Measurements from ENCODE around the gene PLA2G2F. TPM values are rescaled to one million over a fixed set of nuclear protein-coding genes. Genes with fewer than 3 reads are reported as not detected.

Gene PLA2G2F
- total RNA-seq, 1 experiment from 2014 or later: not detected

DNA sequence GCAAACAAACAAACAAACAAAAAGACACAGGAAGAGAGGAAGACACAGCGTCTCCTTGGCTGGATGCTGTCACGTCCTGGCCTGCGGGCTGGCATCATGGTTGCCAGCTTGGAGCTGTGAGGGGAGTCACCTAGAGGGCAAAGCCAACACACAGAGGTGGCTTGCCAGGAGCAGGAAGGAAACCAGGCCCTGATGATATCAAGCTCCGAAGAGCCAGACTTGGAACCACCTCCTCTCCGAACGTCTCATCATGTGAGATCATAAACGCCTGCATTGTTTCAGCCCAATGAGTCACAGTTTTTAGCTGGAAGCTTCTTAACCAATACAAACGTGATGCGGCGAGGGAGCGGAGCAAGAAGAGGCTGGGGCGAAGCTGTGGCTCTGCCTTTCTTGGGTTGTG is 28.4 kb upstream of the PLA2G2F start (continued):
- no peak for TF ChIP-seq ZNF532 (CRISPR knock-in tag; IDR thresholded peaks at IDR 0.05; ENCODE audit: borderline replicate concordance)

- no peak for DNase-seq (ENCODE audit: low spot score)
- Mint-ChIP-seq H3K27ac (no peak overlapping the region), H3K9me3 (peaks cover 2% of the 10 kb centered on the region), H3K27me3 (ENCODE audit: low read depth) (no peaks in the 10 kb centered on the region; the same call in 1 of the 2 replicates), H3K4me1 (peaks cover 27% of the 10 kb centered on the region), H3K36me3 (peaks cover 2% of the 10 kb centered on the region), H3K4me3 (no peak overlapping the region)
- ChIA-PET CTCF (interaction anchor here (0.9 to 2.0 kb wide), 2 partner anchors 25 to 40 kb away, joined by 3 to 7 read pairs; no protein-coding TSS in a partner anchor), POLR2A (no interaction called here)
- ATAC-seq: no peak
- TF ChIP-seq PRRX2 (CRISPR knock-in tag; IDR thresholded peaks at IDR 0.05): no peak
- TF ChIP-seq IRF2 (CRISPR knock-in tag; IDR thresholded peaks at IDR 0.05; ENCODE audit: borderline replicate concordance, low read depth): no peak
- peak; percentile 52; the same call in 1 of the 2 replicates for TF ChIP-seq ZNF121 (CRISPR knock-in tag; IDR thresholded peaks at IDR 0.05)
- TF ChIP-seq KAT7 (CRISPR knock-in tag; IDR thresholded peaks at IDR 0.05; ENCODE audit: borderline replicate concordance): no peak
These were observed 27.7 kb upstream of the PLA2G2F start for GRCh38 chr1:20111452-20111851.

DNA sequence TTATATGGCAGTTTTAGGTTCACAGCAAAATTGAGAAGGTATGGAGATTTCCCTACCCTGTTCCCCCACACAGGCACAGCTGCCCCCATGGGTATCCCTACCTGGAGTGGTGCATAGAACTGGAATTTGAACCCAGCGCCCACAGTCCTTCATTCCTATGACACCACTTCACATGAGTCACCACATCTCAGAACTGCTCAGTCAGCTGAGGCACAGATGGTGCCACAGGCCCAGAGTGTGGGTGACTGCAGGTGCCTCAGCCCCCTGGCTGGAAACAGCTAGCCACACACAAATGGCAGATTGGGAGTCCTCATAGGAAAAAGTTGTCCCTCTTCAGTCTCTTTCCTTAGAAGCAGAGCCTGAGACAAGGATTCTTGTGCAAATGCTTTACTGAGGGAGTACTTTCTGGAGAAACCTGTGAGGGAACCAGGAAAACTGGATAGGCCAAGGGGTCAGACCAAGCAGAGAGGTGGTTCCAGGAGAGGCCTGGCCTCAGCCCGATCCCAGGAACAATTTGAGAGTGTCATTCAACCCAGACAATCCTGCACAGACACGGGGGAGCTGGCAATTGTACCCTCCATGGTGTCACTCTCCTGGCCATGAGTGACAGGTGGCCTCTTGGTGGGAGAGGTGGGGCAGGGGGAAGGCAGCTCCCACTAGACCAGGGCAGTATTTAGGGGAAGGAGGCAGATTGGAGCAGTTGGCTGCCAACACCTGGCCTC is 26.7 kb upstream of the PLA2G2F start:
- no peaks in the 10 kb centered on the region; the same call in 1 of the 2 replicates for H3K27me3 Mint-ChIP-seq (ENCODE audit: low read depth)
- H3K36me3 Mint-ChIP-seq: no peaks in the 10 kb centered on the region
- H3K27ac Mint-ChIP-seq: no peak overlapping the region
- H3K4me3 Mint-ChIP-seq: no peak overlapping the region
- H3K4me1 Mint-ChIP-seq: peaks cover 25% of the 10 kb centered on the region
- ChIA-PET POLR2A (interaction anchor here (0.5 kb wide), 1 partner anchor 771 kb away, joined by 3 read pairs; no protein-coding TSS in a partner anchor), CTCF (no interaction called here)
- TF ChIP-seq ESRRA (CRISPR knock-in tag; IDR thresholded peaks at IDR 0.05; ENCODE audit: borderline replicate concordance): no peak
- TF ChIP-seq IRF2 (CRISPR knock-in tag; IDR thresholded peaks at IDR 0.05; ENCODE audit: borderline replicate concordance, low read depth): no peak
- no peak for TF ChIP-seq CBFB (CRISPR knock-in tag; IDR thresholded peaks at IDR 0.05; ENCODE audit: low read depth)
- no peak for TF ChIP-seq ZNF121 (CRISPR knock-in tag; IDR thresholded peaks at IDR 0.05)
- TF ChIP-seq ZNF317 (CRISPR knock-in tag; IDR thresholded peaks at IDR 0.05; ENCODE audit: borderline replicate concordance, low read depth): no peak
- no peak for TF ChIP-seq FOXJ3 (CRISPR knock-in tag; IDR thresholded peaks at IDR 0.05; ENCODE audit: borderline replicate concordance)
- TF ChIP-seq, protein P1, sequence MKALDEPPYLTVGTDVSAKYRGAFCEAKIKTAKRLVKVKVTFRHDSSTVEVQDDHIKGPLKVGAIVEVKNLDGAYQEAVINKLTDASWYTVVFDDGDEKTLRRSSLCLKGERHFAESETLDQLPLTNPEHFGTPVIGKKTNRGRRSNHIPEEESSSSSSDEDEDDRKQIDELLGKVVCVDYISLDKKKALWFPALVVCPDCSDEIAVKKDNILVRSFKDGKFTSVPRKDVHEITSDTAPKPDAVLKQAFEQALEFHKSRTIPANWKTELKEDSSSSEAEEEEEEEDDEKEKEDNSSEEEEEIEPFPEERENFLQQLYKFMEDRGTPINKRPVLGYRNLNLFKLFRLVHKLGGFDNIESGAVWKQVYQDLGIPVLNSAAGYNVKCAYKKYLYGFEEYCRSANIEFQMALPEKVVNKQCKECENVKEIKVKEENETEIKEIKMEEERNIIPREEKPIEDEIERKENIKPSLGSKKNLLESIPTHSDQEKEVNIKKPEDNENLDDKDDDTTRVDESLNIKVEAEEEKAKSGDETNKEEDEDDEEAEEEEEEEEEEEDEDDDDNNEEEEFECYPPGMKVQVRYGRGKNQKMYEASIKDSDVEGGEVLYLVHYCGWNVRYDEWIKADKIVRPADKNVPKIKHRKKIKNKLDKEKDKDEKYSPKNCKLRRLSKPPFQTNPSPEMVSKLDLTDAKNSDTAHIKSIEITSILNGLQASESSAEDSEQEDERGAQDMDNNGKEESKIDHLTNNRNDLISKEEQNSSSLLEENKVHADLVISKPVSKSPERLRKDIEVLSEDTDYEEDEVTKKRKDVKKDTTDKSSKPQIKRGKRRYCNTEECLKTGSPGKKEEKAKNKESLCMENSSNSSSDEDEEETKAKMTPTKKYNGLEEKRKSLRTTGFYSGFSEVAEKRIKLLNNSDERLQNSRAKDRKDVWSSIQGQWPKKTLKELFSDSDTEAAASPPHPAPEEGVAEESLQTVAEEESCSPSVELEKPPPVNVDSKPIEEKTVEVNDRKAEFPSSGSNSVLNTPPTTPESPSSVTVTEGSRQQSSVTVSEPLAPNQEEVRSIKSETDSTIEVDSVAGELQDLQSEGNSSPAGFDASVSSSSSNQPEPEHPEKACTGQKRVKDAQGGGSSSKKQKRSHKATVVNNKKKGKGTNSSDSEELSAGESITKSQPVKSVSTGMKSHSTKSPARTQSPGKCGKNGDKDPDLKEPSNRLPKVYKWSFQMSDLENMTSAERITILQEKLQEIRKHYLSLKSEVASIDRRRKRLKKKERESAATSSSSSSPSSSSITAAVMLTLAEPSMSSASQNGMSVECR (CRISPR knock-in tag; IDR thresholded peaks at IDR 0.05; ENCODE audit: borderline replicate concordance): no peak
- no peak for TF ChIP-seq EMX1 (CRISPR knock-in tag; IDR thresholded peaks at IDR 0.05)
- ATAC-seq (no peak), DNase-seq (ENCODE audit: low spot score) (no peak)
- H3K9me3 Mint-ChIP-seq: no peaks in the 10 kb centered on the region
